Brain microvascular endothelial cell (primary cell): ENCODE measurements around the gene PCBP3.

Source experiments
- DNase-seq: peaks from one replicate; pipeline ENCODE4 v3.0.0-alpha.2; 2020
- H3K27ac ChIP-seq: fragments of 250-450 bp; sonication (Bioruptor Pico); 2 replicates; pipeline ENCODE4 v1.5.1; 2020; ENCODE audit warnings: mild to moderate bottlenecking, moderate library complexity
- H3K27me3 ChIP-seq: fragments of 250-450 bp; sonication (Bioruptor Pico); replicated peaks from 2 replicates; pipeline ENCODE4 v1.5.1; 2020; ENCODE audit warnings: mild to moderate bottlenecking
- H3K36me3 ChIP-seq: fragments of 250-450 bp; sonication (Bioruptor Pico); replicated peaks from 2 replicates; pipeline ENCODE4 v1.5.1; 2020; ENCODE audit warnings: mild to moderate bottlenecking
- H3K4me3 ChIP-seq: 2 replicates; pipeline ENCODE4 v1.5.1; 2011; ENCODE audit warnings: low read depth, mild to moderate bottlenecking, control low read depth, low read length, moderate library complexity
- in situ Hi-C: cut with HindIII; loops from 2 replicates; pipeline ENCODE4 v1.10.0; 2017; ENCODE audit warnings: low sequenced_read_pairs, low pct_ligation_motif_present
- TF ChIP-seq, protein P1 (sequence below): IDR thresholded peaks from 2 replicates; pipeline ENCODE4 v1.5.1; 2011; ENCODE audit warnings: low read depth, mild to moderate bottlenecking, moderate library complexity, low read length, control low read depth, inconsistent platforms; ENCODE audit errors: missing control alignments

PCBP3 gene

GRCh38 chr21:45726438-45726837 lies 82.9 kb downstream of the PCBP3 start:
- no peaks in the 10 kb centered on the region for H3K36me3 ChIP-seq
- no peak overlapping the region for H3K4me3 ChIP-seq
- DNase-seq, result no peak
- H3K27ac ChIP-seq, result no peak overlapping the region
- in situ Hi-C loops, result no loop called here
- TF ChIP-seq, protein P1, sequence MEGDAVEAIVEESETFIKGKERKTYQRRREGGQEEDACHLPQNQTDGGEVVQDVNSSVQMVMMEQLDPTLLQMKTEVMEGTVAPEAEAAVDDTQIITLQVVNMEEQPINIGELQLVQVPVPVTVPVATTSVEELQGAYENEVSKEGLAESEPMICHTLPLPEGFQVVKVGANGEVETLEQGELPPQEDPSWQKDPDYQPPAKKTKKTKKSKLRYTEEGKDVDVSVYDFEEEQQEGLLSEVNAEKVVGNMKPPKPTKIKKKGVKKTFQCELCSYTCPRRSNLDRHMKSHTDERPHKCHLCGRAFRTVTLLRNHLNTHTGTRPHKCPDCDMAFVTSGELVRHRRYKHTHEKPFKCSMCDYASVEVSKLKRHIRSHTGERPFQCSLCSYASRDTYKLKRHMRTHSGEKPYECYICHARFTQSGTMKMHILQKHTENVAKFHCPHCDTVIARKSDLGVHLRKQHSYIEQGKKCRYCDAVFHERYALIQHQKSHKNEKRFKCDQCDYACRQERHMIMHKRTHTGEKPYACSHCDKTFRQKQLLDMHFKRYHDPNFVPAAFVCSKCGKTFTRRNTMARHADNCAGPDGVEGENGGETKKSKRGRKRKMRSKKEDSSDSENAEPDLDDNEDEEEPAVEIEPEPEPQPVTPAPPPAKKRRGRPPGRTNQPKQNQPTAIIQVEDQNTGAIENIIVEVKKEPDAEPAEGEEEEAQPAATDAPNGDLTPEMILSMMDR, result no peak
- H3K27me3 ChIP-seq, result no peaks in the 10 kb centered on the region

DNA sequence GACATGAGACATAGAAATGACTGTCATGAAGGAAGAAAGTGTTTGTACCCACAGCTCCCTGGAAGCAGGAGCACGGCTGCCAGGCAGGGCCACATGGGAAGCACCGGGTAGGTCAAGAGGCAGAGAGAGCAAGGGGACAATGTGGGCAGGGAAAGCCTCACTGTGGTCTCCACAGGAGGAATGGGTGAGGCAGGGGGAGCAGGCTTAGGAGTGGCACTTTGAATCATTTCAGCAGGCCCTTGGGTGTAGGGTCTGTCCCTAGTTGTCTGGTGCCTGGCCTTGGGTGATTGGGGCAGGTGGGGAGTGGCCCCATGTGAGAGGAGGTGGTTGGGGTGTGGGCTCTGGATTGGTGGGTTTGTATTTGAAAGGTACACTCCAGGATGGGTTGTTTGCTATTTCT lies 83.9 kb downstream of the PCBP3 start:
- H3K27ac ChIP-seq, result no peak overlapping the region
- in situ Hi-C loops, result no loop called here

DNA sequence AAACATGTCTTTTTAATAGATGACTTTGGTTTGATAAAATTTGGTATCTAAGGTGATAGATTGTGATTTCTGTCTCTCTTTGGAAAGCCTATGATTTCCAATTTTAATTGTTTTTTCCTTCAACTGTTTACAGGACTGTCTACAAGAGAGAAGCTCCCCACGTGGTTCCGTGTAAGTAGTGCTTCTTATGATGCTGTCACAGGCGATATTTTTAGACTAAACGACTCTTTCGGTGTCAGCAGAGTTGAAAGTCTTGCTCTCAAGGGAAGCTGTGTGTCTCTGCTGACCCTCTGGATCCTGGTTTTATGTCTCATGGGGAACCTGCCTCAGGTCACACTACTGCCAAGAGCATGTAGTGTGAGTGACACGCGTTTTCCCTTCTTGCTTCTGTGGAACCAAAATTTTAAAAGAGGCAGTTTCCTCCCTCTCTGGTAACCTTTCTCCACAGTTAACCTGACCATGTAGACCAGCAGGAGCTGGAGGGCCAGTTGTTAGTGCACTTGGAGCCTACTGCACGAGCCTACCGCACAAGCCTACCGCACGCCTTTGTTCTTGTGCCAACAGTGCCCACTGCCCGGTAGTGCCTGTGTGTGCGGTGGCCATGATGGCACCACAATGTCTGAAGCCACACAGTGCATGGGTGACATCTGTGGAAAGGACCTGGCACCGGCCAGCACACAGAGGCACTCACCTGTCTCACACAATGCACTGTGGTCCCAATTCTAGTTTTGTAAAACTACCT lies 91.9 kb downstream of the PCBP3 start:
- no peak for DNase-seq
- in situ Hi-C loops, result no loop called here
- TF ChIP-seq, protein P1, result no peak
- Histone ChIP-seq H3K27ac (no peak overlapping the region), H3K4me3 (no peak overlapping the region), H3K27me3 (no peaks in the 10 kb centered on the region), H3K36me3 (no peaks in the 10 kb centered on the region)

More for the DNA sequence above, 83.9 kb downstream of the PCBP3 start:
- TF ChIP-seq, protein P1, result no peak
- Histone ChIP-seq H3K36me3 (no peaks in the 10 kb centered on the region), H3K4me3 (no peak overlapping the region), H3K27me3 (no peaks in the 10 kb centered on the region)
- no peak for DNase-seq

GRCh38 chr21:45736042-45736689 lies 92.6 kb downstream of the PCBP3 start:
- Histone ChIP-seq H3K36me3 (no peaks in the 10 kb centered on the region), H3K4me3 (no peak overlapping the region)
- TF ChIP-seq, protein P1, result no peak

GRCh38 chr21:45736690-45737484 lies 93.4 kb downstream of the PCBP3 start:
- Histone ChIP-seq H3K4me3 (no peak overlapping the region), H3K27ac (no peak overlapping the region), H3K27me3 (no peaks in the 10 kb centered on the region), H3K36me3 (no peaks in the 10 kb centered on the region)
- TF ChIP-seq, protein P1, result no peak
- DNase-seq, result no peak
- in situ Hi-C loops, result no loop called here

More at GRCh38 chr21:45736042-45736689, 92.6 kb downstream of the PCBP3 start:
- H3K27ac ChIP-seq, result no peak overlapping the region
- DNase-seq, result no peak
- in situ Hi-C loops, result no loop called here
- no peaks in the 10 kb centered on the region for H3K27me3 ChIP-seq
